Stomach (tissue), 9 donors: ENCODE measurements around the gene SP3. TPM values are rescaled to one million over a fixed set of nuclear protein-coding genes. Genes with fewer than 3 reads are reported as not detected.

Experiments used
- DNase-seq, 2 donors: peaks; one replicate each; pipeline versions ENCODE4 v3.0.0 to v3.0.0-alpha.2; 2013 to 2019
- H3K27ac ChIP-seq, 5 donors: fragments of 200-600 bp in 4 of 5; sonication (generic) in 4 of 5; one replicate each; pipeline ENCODE4 v1.5.1; 2013 to 2019; ENCODE audit warnings: mild to moderate bottlenecking in 1 of 5, moderate library complexity in 1 of 5
- H3K27me3 ChIP-seq, 3 donors: fragments of 200-600 bp; sonication (generic); one replicate each; pipeline ENCODE4 v1.5.1; 2017 to 2019; ENCODE audit warnings: mixed run types in 1 of 3
- H3K36me3 ChIP-seq, 4 donors: fragments of 200-600 bp; sonication (generic); 1 replicate in 3 of 4; 2 replicates in 1 of 4; pipeline ENCODE4 v1.5.1; 2016 to 2019
- H3K4me1 ChIP-seq, 4 donors: fragments of 200-600 bp; sonication (generic); one replicate each; pipeline ENCODE4 v1.5.1; 2016 to 2019
- H3K4me3 ChIP-seq, 4 donors: fragments of 200-600 bp; sonication (generic) in 3 of 4; one replicate each; pipeline ENCODE4 v1.5.1; 2016 to 2019; ENCODE audit warnings: mild to moderate bottlenecking in 1 of 4
- H3K9me3 ChIP-seq, 4 donors: fragments of 200-600 bp; sonication (generic); one replicate each; pipeline ENCODE4 v1.5.1; 2016 to 2019
- CTCF ChIP-seq, 7 experiments: fragments of 450-650 bp in 4 of 7; fragments of 200-600 bp in 3 of 7; sonication (generic) in 3 of 7; IDR thresholded peaks; one replicate each; pipeline ENCODE4 v1.5.1; 2016 to 2019; ENCODE audit warnings: antibody characterized with exemption in 7 of 7, control low read depth in 2 of 7, mild to moderate bottlenecking in 1 of 7
- EP300 ChIP-seq: sonication (generic); formaldehyde crosslinking; IDR thresholded peaks from one replicate; pipeline ENCODE4 v1.6.1; 2017; ENCODE audit warnings: antibody characterized with exemption
- POLR2A ChIP-seq, 4 donors: fragments of 450-650 bp; IDR thresholded peaks; one replicate each; pipeline ENCODE4 v1.6.1; 2016; ENCODE audit warnings: antibody characterized with exemption in 4 of 4, control low read depth in 2 of 4, mild to moderate bottlenecking in 1 of 4, moderate library complexity in 1 of 4
- POLR2AphosphoS5 ChIP-seq, 3 donors: sonication (generic); formaldehyde crosslinking; IDR thresholded peaks; one replicate each; pipeline ENCODE4 v1.6.1; 2016; ENCODE audit warnings: antibody characterized with exemption in 3 of 3
- WGBS, 5 donors: extraction: QIAGEN DNeasy Blood & Tissue Kit in 3 of 5; methylation state at CpG; one replicate each; pipeline versions ENCODE4 v1.1.5 to v1.1.7; 2013 to 2018; 5-methylcytosine and 5-hydroxymethylcytosine counted together
- intact Hi-C: fragments of 100-400 bp; cut with DNase I; formaldehyde crosslinking; loops from one replicate; pipeline ENCODE4 v1.15.1; 2023; ENCODE audit warnings: low total_unique reads
- polyA plus RNA-seq, 3 donors: library from polyadenylated mRNA; stranded (reverse); fragments of 200-250 nt; gene quantifications; one replicate each; pipeline ENCODE4 v1.2.3, GENCODE V29; 2013
- total RNA-seq, 5 donors: library from RNA; depleted of rRNA; stranded (reverse); fragments of >200 nt; gene quantifications; one replicate each; pipeline versions ENCODE4 v1.1.0 to v1.2.3, GENCODE V29; 2014 to 2016
- donor health status: healthy with polysubstance abuse.
- donor health status: Bipolar disorder and iron deficiency.
- donor health status: healthy.

SP3 gene
- total and polyA plus RNA-seq, 8 donors = 15.0 to 147 (median 45.2) TPM

GRCh38 chr2:173880561-173880960 is 84.6 kb downstream of the SP3 start:
- 87 to 92% (median 89%) methylated on average over 6 of the region's 6 CpGs for WGBS, 5 donors
- H3K36me3 ChIP-seq = no peaks in the 10 kb centered on the region

GRCh38 chr2:173876833-173877413 is 88.2 kb downstream of the SP3 start:
- Histone ChIP-seq H3K9me3 (no peaks in the 10 kb centered on the region), H3K36me3 (no peaks in the 10 kb centered on the region), H3K4me3 (no peak overlapping the region), H3K4me1 (peaks cover 0 to 5% (median 0%) of the 10 kb centered on the region in 4 donors), H3K27ac (no peak overlapping the region), H3K27me3 (no peaks in the 10 kb centered on the region)
- DNase-seq = no peak
- intact Hi-C loops = no loop called here
- WGBS, 5 donors = 81 to 97% (median 90%) methylated on average over 9 of the region's 9 CpGs
- TF ChIP-seq POLR2AphosphoS5 (IDR thresholded peaks at IDR 0.05) = no peak
- no peak for TF ChIP-seq POLR2A (IDR thresholded peaks at IDR 0.05)
- no peak for TF ChIP-seq EP300
- TF ChIP-seq CTCF (IDR thresholded peaks at IDR 0.05) = no peak

More at GRCh38 chr2:173880561-173880960, 84.6 kb downstream of the SP3 start:
- Histone ChIP-seq H3K27me3 (no peaks in the 10 kb centered on the region), H3K27ac (no peak overlapping the region), H3K4me3 (no peak overlapping the region), H3K9me3 (no peaks in the 10 kb centered on the region), H3K4me1 (peaks cover 0 to 5% (median 2%) of the 10 kb centered on the region in 4 donors)
- intact Hi-C loops = no loop called here
- DNase-seq = no peak
- no peak for TF ChIP-seq POLR2A (IDR thresholded peaks at IDR 0.05)
- no peak for TF ChIP-seq EP300
- TF ChIP-seq POLR2AphosphoS5 (IDR thresholded peaks at IDR 0.05) = no peak
- no peak for TF ChIP-seq CTCF (IDR thresholded peaks at IDR 0.05)

- no peaks in the 10 kb centered on the region for H3K4me1 ChIP-seq
- no peak for DNase-seq
- H3K36me3 ChIP-seq = no peaks in the 10 kb centered on the region
- WGBS, 5 donors = 68 to 97% (median 95%) methylated on average over 1 of the region's 1 CpG
- H3K27ac ChIP-seq = no peak overlapping the region
- no peaks in the 10 kb centered on the region for H3K9me3 ChIP-seq
- H3K27me3 ChIP-seq = no peaks in the 10 kb centered on the region
- no peak for TF ChIP-seq POLR2AphosphoS5 (IDR thresholded peaks at IDR 0.05)
- no peak for TF ChIP-seq CTCF (IDR thresholded peaks at IDR 0.05)
- no peak for TF ChIP-seq POLR2A (IDR thresholded peaks at IDR 0.05)
- TF ChIP-seq EP300 = no peak
- intact Hi-C loops = no loop called here
- no peak overlapping the region for H3K4me3 ChIP-seq
These were observed 90.3 kb downstream of the SP3 start for GRCh38 chr2:173874894-173875237.

- intact Hi-C loops = no loop called here
- 78 to 88% (median 81%) methylated on average over 13 of the region's 13 CpGs for WGBS, 5 donors
- no peaks in the 10 kb centered on the region for H3K27me3 ChIP-seq
- TF ChIP-seq CTCF (IDR thresholded peaks at IDR 0.05) (no peak), POLR2AphosphoS5 (IDR thresholded peaks at IDR 0.05) (no peak), EP300 (no peak), POLR2A (IDR thresholded peaks at IDR 0.05) (no peak)
- no peak for DNase-seq
- H3K4me3 ChIP-seq = no peak overlapping the region
- H3K27ac ChIP-seq = no peak overlapping the region
- no peaks in the 10 kb centered on the region for H3K4me1 ChIP-seq
- H3K36me3 ChIP-seq = no peaks in the 10 kb centered on the region
- H3K9me3 ChIP-seq = no peaks in the 10 kb centered on the region
These were observed 90.9 kb downstream of the SP3 start for GRCh38 chr2:173874003-173874893.
